OCI-LY7 (cell line): Measurements from ENCODE around the gene HDAC4. TPM values are rescaled to one million over a fixed set of nuclear protein-coding genes. Genes with fewer than 3 reads are reported as not detected.

Experiments used
- BruUV-seq: library from RNA; stranded (reverse); fragments of 400-500 nt; replicated peaks from 2 replicates; lab custom pipeline; 2021; lab: Mats Ljungman, UMichigan
- CTCF ChIA-PET: fragments of 300-600 bp; sonication (Branson Sonifier 250); formaldehyde crosslinking; loops from one replicate; lab custom pipeline; 2022; ENCODE audit warnings: antibody characterized with exemption; ENCODE audit not compliant: unreplicated experiment; lab: Charles Lee
- POLR2A ChIA-PET: fragments of 300-600 bp; sonication (Branson Sonifier 250); formaldehyde crosslinking; loops from one replicate; lab custom pipeline; 2022; ENCODE audit warnings: antibody characterized with exemption; lab: Charles Lee
- DNase-seq: peaks from one replicate; pipeline ENCODE4 v3.0.0-alpha.2; 2015; ENCODE audit warnings: low spot score
- H2AFZ ChIP-seq: fragments of 200-600 bp; sonication (generic), shearing (Covaris generic); 2 replicates; pipeline ENCODE4 v1.6.1; 2014; ENCODE audit warnings: mild to moderate bottlenecking, antibody characterized with exemption, low read length, moderate library complexity
- H3K27ac ChIP-seq: fragments of 200-600 bp; sonication (generic); 2 replicates; pipeline ENCODE4 v1.5.1; 2014; ENCODE audit warnings: mixed run types, low read depth, mild to moderate bottlenecking, moderate library complexity, low read length, inconsistent platforms; ENCODE audit not compliant: poor library complexity, severe bottlenecking
- H3K36me3 ChIP-seq: fragments of 200-600 bp; sonication (generic); 2 replicates; pipeline ENCODE4 v1.6.1; 2014; ENCODE audit warnings: mild to moderate bottlenecking, antibody characterized with exemption, low read length, moderate library complexity, mixed read lengths; ENCODE audit not compliant: insufficient read depth
- H3K4me1 ChIP-seq: fragments of 200-600 bp; sonication (generic); 2 replicates; pipeline ENCODE4 v1.5.1; 2014; ENCODE audit warnings: mild to moderate bottlenecking, low read length; ENCODE audit not compliant: insufficient read depth, poor library complexity, severe bottlenecking
- H3K4me2 ChIP-seq: fragments of 200-600 bp; sonication (generic); 2 replicates; pipeline ENCODE4 v1.6.1; 2014; ENCODE audit warnings: mild to moderate bottlenecking, low read length
- H3K4me3 ChIP-seq: fragments of 200-600 bp; sonication (generic); 2 replicates; pipeline ENCODE4 v1.5.1; 2014; ENCODE audit warnings: mild to moderate bottlenecking, low read depth, low read length; ENCODE audit not compliant: poor library complexity, severe bottlenecking
- H3K79me2 ChIP-seq: fragments of 200-600 bp; sonication (generic); 2 replicates; pipeline ENCODE4 v1.6.1; 2016; ENCODE audit warnings: low read depth, mild to moderate bottlenecking, low read length, moderate library complexity, mixed read lengths; ENCODE audit not compliant: insufficient read depth
- H3K9me2 ChIP-seq: fragments of 200-600 bp; sonication (generic); 2 replicates; pipeline ENCODE4 v1.6.1; 2016; ENCODE audit warnings: mild to moderate bottlenecking, low read length, mixed read lengths; ENCODE audit not compliant: insufficient read depth
- H3K9me3 ChIP-seq: fragments of 200-600 bp; sonication (generic); 2 replicates; pipeline ENCODE4 v1.6.1; 2014; ENCODE audit warnings: mild to moderate bottlenecking, mixed run types, low read length, mixed read lengths
- H4K20me1 ChIP-seq: fragments of 200-600 bp; sonication (generic); 2 replicates; pipeline ENCODE4 v1.6.1; 2014; ENCODE audit warnings: mild to moderate bottlenecking, antibody characterized with exemption, low read length, moderate library complexity, mixed read lengths; ENCODE audit not compliant: insufficient read depth
- EZH2phosphoT487 ChIP-seq: fragments of 200-600 bp; sonication (generic); IDR thresholded peaks from 2 replicates; pipeline ENCODE4 v1.6.1; 2018; ENCODE audit warnings: low read depth, borderline replicate concordance, mild to moderate bottlenecking, mixed run types, antibody characterized with exemption, low read length, moderate library complexity, mixed read lengths
- intact Hi-C: fragments of 100-400 bp; cut with micrococcal nuclease; formaldehyde crosslinking; loops from one replicate; pipeline ENCODE4 v1.10.0; 2022; ENCODE audit not compliant: unreplicated experiment
- total RNA-seq, 2 experiments: library from RNA; depleted of rRNA in 1 of 2; stranded (reverse); fragments of >200 nt in 1 of 2; shearing (Covaris generic) in 1 of 2; gene quantifications; 2 replicates each; pipeline ENCODE4 v1.2.3, GENCODE V29; 2014 to 2022
- TF ChIP-seq, protein P1 (sequence below): fragments of 200-600 bp; sonication (generic); conservative IDR thresholded peaks from 2 replicates; pipeline ENCODE4 v1.5.1; 2014; ENCODE audit warnings: mild to moderate bottlenecking, antibody characterized with exemption, low read length, moderate library complexity, mixed read lengths

The HDAC4 gene
- total RNA-seq, 2 experiments from 2014 or later, result 10.2 to 20.6 TPM

DNA sequence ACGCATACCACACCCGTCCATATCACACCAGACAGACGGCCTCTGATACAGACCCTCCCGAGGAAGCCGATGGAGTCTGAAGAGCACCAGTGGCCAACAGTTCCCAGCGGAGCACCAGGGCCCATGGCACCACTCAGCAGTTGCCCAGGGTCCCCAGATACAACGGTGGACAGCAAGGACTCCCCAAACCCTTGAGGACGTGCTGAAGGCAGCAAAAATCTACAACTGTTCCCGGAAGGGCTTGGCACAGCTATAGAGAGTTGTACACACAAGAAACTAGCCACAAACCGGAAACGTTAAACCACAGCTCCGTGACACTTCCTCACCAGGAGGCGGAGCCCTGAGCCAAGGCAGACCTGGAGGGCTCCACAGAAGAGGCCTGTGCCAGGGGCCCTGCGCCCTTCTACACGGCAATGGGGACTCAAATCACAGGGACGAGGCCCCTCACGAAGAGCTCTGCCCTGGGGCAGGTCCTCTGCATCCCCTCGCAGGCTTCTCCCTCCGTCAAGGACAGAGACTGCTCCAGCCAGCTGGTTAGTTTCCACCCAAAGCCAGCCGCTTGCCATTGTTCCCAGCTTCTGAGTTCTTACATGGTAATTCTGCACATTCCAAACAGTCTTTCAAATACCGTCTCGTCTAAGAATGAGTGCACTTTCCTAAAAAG is 133.4 kb downstream of the HDAC4 start:
- Histone ChIP-seq H3K4me3 (peak overlapping the region; percentile 55), H2AFZ (no peak overlapping the region), H3K27ac (no peak overlapping the region), H3K9me3 (no peaks in the 10 kb centered on the region), H3K79me2 (no peaks in the 10 kb centered on the region), H3K4me1 (peaks cover 35% of the 10 kb centered on the region), H3K36me3 (no peaks in the 10 kb centered on the region), H4K20me1 (peaks cover 17% of the 10 kb centered on the region), H3K4me2 (peak overlapping the region; percentile 76), H3K9me2 (no peaks in the 10 kb centered on the region)
- intact Hi-C loops, result loop anchor here (1.0 to 2.0 kb wide), 2 partner anchors 102 to 133 kb away; partner anchors contain the start of gene HDAC4
- POLR2A ChIA-PET, result interaction anchor here (1.0 to 1.2 kb wide), 2 partner anchors 8 to 13 kb away, joined by 3 to 5 read pairs; no protein-coding TSS in a partner anchor
- TF ChIP-seq, protein P1, sequence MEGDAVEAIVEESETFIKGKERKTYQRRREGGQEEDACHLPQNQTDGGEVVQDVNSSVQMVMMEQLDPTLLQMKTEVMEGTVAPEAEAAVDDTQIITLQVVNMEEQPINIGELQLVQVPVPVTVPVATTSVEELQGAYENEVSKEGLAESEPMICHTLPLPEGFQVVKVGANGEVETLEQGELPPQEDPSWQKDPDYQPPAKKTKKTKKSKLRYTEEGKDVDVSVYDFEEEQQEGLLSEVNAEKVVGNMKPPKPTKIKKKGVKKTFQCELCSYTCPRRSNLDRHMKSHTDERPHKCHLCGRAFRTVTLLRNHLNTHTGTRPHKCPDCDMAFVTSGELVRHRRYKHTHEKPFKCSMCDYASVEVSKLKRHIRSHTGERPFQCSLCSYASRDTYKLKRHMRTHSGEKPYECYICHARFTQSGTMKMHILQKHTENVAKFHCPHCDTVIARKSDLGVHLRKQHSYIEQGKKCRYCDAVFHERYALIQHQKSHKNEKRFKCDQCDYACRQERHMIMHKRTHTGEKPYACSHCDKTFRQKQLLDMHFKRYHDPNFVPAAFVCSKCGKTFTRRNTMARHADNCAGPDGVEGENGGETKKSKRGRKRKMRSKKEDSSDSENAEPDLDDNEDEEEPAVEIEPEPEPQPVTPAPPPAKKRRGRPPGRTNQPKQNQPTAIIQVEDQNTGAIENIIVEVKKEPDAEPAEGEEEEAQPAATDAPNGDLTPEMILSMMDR, result peak; percentile 67
- TF ChIP-seq EZH2phosphoT487, result no peak
- no TSS peak for BruUV-seq
- peak; percentile 91 for DNase-seq
- CTCF ChIA-PET, result interaction anchor here (0.6 kb wide), 2 partner anchors 9 to 1573 kb away, joined by 3 to 9 read pairs; no protein-coding TSS in a partner anchor

DNA sequence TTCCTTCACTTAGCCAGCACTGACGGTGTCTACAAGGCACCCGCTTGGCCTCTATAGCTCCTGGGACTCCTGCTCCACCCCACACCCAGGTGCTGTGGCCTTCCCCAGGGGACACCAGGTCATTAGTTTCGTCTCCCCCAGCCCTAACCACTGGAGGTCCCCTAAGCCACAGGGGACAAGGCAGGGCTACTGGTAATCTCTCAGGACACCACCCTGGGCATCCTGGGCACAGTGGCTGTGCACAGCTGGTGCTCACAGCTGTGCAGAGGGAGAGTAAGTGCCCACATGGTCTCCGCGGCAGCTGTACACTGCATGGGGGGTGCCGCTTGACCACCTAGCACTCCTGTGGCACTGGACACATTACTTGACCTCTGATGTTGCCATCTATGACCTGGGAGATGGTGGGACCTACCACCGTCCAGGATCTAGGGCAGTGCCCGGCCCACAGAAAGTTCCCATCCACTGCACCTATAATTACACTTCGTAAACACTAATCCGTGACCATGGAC is 134.0 kb downstream of the HDAC4 start:
- no peak overlapping the region for H2AFZ ChIP-seq

More for the DNA sequence above, 134.0 kb downstream of the HDAC4 start:
- Histone ChIP-seq H4K20me1 (peaks cover 17% of the 10 kb centered on the region), H3K4me3 (peak overlapping the region; percentile 55), H3K4me1 (peaks cover 35% of the 10 kb centered on the region), H3K27ac (no peak overlapping the region), H3K79me2 (no peaks in the 10 kb centered on the region), H3K9me2 (no peaks in the 10 kb centered on the region), H3K36me3 (no peaks in the 10 kb centered on the region), H3K4me2 (peak overlapping the region; percentile 76), H3K9me3 (no peaks in the 10 kb centered on the region)
- TF ChIP-seq, protein P1, result no peak
- TF ChIP-seq EZH2phosphoT487, result no peak
- intact Hi-C loops, result loop anchor here (1.0 to 2.0 kb wide), 2 partner anchors 102 to 134 kb away; partner anchors contain the start of gene HDAC4
- ChIA-PET CTCF (interaction anchor here (0.6 kb wide), 1 partner anchor 134 kb away, joined by 3 read pairs; the partner anchor contains the start of gene HDAC4), POLR2A (interaction anchor here (0.6 to 1.2 kb wide), 3 partner anchors 8 to 118 kb away, joined by 3 to 5 read pairs (median 4); no protein-coding TSS in a partner anchor)
- DNase-seq, result peak; percentile 12
- no TSS peak for BruUV-seq
